Fibroblast of villous mesenchyme (primary cell): ENCODE data around the gene C8G. TPM values are rescaled to one million over a fixed set of nuclear protein-coding genes. Genes with fewer than 3 reads are reported as not detected.

Experiments
- DNase-seq: peaks from one replicate; pipeline ENCODE4 v3.0.0-alpha.2; 2010; ENCODE audit warnings: low read depth
- H3K4me3 ChIP-seq: 2 replicates; pipeline ENCODE4 v1.5.1; 2011; ENCODE audit warnings: low read depth, mild to moderate bottlenecking, low read length
- CTCF ChIP-seq: IDR thresholded peaks from 2 replicates; pipeline ENCODE4 v1.5.1; 2012; ENCODE audit warnings: low read depth, mild to moderate bottlenecking, low read length; ENCODE audit not compliant: insufficient read depth
- total RNA-seq: library from RNA; depleted of rRNA; stranded (reverse); fragments of >200 nt; gene quantifications from 2 replicates; pipeline ENCODE4 v1.2.3, GENCODE V29; 2012

C8G gene
- total RNA-seq, 1 donor, result 0.86 TPM

- H3K4me3 ChIP-seq, result no peak overlapping the region
- TF ChIP-seq CTCF, result no peak
- DNase-seq, result no peak
Measured at GRCh38 chr9:136958898-136959850, 14.1 kb downstream of the C8G start.

- DNase-seq, result no peak
- no peak overlapping the region for H3K4me3 ChIP-seq
- TF ChIP-seq CTCF, result no peak
Measured at GRCh38 chr9:136960212-136960937, 15.3 kb downstream of the C8G start.

GRCh38 chr9:136960938-136961275 is 15.9 kb downstream of the C8G start:
- TF ChIP-seq CTCF, result no peak
- DNase-seq, result no peak
- no peak overlapping the region for H3K4me3 ChIP-seq

GRCh38 chr9:136961279-136962065 is 16.4 kb downstream of the C8G start:
- H3K4me3 ChIP-seq, result no peak overlapping the region
- no peak for TF ChIP-seq CTCF
- DNase-seq, result no peak

GRCh38 chr9:136962163-136962562 is 17.1 kb downstream of the C8G start:
- DNase-seq, result no peak
- no peak overlapping the region for H3K4me3 ChIP-seq
- TF ChIP-seq CTCF, result no peak

GRCh38 chr9:136962701-136963248 is 17.7 kb downstream of the C8G start:
- no peak for TF ChIP-seq CTCF
- H3K4me3 ChIP-seq, result no peak overlapping the region
- DNase-seq, result no peak
